OCI-LY7 (cell line): ENCODE data around the gene ZBED2.

Experiments
- EZH2phosphoT487 ChIP-seq: fragments of 200-600 bp; sonication (generic); IDR thresholded peaks from 2 replicates; pipeline ENCODE4 v1.6.1; 2018; ENCODE audit warnings: low read depth, borderline replicate concordance, mild to moderate bottlenecking, mixed run types, antibody characterized with exemption, low read length, moderate library complexity, mixed read lengths
- TF ChIP-seq, protein P1 (sequence below): fragments of 200-600 bp; sonication (generic); conservative IDR thresholded peaks from 2 replicates; pipeline ENCODE4 v1.5.1; 2014; ENCODE audit warnings: mild to moderate bottlenecking, antibody characterized with exemption, low read length, moderate library complexity, mixed read lengths

DNA sequence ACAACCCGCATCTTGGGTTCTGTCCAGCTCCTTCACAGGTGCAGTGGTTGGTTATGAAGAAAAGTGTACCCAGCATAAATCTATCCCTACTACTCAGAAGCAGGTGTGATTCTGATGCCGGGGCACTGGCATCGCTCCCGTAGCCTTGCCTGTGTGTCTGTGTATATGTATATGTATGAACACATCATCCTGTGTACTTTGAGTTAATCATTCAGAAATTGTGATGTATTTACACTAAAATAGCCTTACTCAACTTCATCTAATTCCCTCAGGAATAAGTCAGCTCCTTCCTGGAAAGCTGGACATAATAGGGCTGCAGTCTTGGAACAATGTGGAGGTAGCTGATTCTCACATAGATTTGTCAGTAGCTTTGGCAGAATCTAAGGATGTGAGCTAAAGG is 6.7 kb upstream of the ZBED2 start:
- TF ChIP-seq EZH2phosphoT487: no peak
- TF ChIP-seq, protein P1, sequence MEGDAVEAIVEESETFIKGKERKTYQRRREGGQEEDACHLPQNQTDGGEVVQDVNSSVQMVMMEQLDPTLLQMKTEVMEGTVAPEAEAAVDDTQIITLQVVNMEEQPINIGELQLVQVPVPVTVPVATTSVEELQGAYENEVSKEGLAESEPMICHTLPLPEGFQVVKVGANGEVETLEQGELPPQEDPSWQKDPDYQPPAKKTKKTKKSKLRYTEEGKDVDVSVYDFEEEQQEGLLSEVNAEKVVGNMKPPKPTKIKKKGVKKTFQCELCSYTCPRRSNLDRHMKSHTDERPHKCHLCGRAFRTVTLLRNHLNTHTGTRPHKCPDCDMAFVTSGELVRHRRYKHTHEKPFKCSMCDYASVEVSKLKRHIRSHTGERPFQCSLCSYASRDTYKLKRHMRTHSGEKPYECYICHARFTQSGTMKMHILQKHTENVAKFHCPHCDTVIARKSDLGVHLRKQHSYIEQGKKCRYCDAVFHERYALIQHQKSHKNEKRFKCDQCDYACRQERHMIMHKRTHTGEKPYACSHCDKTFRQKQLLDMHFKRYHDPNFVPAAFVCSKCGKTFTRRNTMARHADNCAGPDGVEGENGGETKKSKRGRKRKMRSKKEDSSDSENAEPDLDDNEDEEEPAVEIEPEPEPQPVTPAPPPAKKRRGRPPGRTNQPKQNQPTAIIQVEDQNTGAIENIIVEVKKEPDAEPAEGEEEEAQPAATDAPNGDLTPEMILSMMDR: no peak
